ENCODE measurements around the gene B4GALT5. TPM values are rescaled to one million over a fixed set of nuclear protein-coding genes. Genes with fewer than 3 reads are reported as not detected.

Gene B4GALT5
- total RNA-seq, 1 experiment from 2014 or later: 77.0 TPM

DNA sequence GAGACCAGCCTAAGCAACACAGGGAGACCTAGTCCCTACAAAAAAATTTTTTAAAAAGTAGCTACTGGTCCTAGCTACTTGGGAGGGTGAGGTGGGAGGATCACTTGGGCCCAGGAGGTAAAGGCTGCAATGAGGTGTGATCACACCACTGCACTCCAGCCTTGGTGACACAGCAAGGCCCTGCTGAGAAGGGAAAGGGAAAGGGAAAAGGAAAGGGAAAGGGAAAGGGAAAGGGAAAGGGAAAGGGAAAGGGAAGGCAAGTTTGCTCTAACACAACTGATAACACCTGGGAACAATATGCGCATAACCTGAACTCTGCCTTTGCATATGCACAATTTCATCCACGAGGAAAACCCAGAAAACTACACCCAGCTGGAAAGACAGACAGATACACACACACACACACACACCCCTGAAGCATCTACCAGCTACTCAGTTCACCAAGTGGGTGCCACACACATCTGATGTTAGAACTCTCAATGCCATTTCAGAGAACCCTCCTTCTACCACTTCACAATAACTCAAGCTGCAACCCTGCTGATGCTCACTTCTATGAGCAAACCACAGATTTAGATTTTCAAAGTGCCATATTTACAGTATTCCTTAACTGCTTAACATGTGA, 19.1 kb downstream of the B4GALT5 start:
- Mint-ChIP-seq H3K36me3 (ENCODE audit: insufficient read depth in 1 of 3, low read depth in 3 of 3) (no peaks in the 10 kb centered on the region), H3K9me3 (no peaks in the 10 kb centered on the region), H3K4me1 (peaks cover 63 to 79% of the 10 kb centered on the region in 2 experiments), H3K27ac (peak overlapping the region; percentile 46 to 78 (median 53); a peak in 6 of 7 replicates), H3K4me3 (peak overlapping the region in 1 of 2 experiments; percentile 38; a peak in 1 of 5 replicates), H3K27me3 (ENCODE audit: low read depth) (no peaks in the 10 kb centered on the region)
- Histone ChIP-seq H3K4ac (ENCODE audit: low read depth, low read length) (no peak overlapping the region), H2AFZ (ENCODE audit: low read length) (no peak overlapping the region), H2BK5ac (ENCODE audit: insufficient read length, low read length) (no peak overlapping the region), H3K23me2 (ENCODE audit: insufficient read length, low read depth, low read length, poor library complexity, severe bottlenecking) (no peaks in the 10 kb centered on the region), H3K56ac (ENCODE audit: insufficient read length, low read depth, low read length) (no peak overlapping the region), H2BK120ac (ENCODE audit: low read depth, low read length, poor library complexity, severe bottlenecking) (no peak overlapping the region), H4K5ac (ENCODE audit: insufficient read length, low read depth, low read length) (no peak overlapping the region), H4K20me1 (ENCODE audit: control insufficient read depth, insufficient read depth, insufficient read length) (peaks cover 2% of the 10 kb centered on the region), H3K79me1 (ENCODE audit: insufficient read depth, low read depth, low read length, poor library complexity, severe bottlenecking) (peaks cover 5% of the 10 kb centered on the region), H3K27ac (ENCODE audit: insufficient read length, low read depth, low read length) (peak overlapping the region; percentile 41), H3K9ac (ENCODE audit: extremely low read depth, insufficient read length, low read length) (no peak overlapping the region), H4K91ac (ENCODE audit: insufficient read length, low read depth, low read length) (no peak overlapping the region), H3K18ac (ENCODE audit: insufficient read length, low read depth, low read length) (no peak overlapping the region), H3K4me2 (ENCODE audit: insufficient read depth, insufficient read length, low read length) (peak overlapping the region; percentile 49), H3K9me3 (ENCODE audit: control insufficient read depth, low read depth, low read length) (no peaks in the 10 kb centered on the region), H4K8ac (replicated peaks; ENCODE audit: insufficient read length, low read depth, low read length) (no peak overlapping the region), H2BK12ac (ENCODE audit: insufficient read length, low read depth, low read length) (no peak overlapping the region), H3K14ac (ENCODE audit: insufficient read depth, low read length) (peak overlapping the region; percentile 8), H3T11ph (ENCODE audit: low read length) (no peak overlapping the region), H3K4me1 (ENCODE audit: insufficient read depth, low read length) (peaks cover 21% of the 10 kb centered on the region), H2BK15ac (ENCODE audit: low read depth, low read length) (no peak overlapping the region), H3K23ac (ENCODE audit: insufficient read length, low read depth, low read length) (no peak overlapping the region), H3K27me3 (ENCODE audit: insufficient read depth, low read length) (no peaks in the 10 kb centered on the region), H2AK5ac (ENCODE audit: insufficient read length, low read length) (no peak overlapping the region), H2BK20ac (ENCODE audit: low read depth, low read length, poor library complexity, severe bottlenecking) (no peak overlapping the region), H3K79me2 (ENCODE audit: insufficient read depth, low read length) (peaks cover 73% of the 10 kb centered on the region)
- TF ChIP-seq, protein P1, sequence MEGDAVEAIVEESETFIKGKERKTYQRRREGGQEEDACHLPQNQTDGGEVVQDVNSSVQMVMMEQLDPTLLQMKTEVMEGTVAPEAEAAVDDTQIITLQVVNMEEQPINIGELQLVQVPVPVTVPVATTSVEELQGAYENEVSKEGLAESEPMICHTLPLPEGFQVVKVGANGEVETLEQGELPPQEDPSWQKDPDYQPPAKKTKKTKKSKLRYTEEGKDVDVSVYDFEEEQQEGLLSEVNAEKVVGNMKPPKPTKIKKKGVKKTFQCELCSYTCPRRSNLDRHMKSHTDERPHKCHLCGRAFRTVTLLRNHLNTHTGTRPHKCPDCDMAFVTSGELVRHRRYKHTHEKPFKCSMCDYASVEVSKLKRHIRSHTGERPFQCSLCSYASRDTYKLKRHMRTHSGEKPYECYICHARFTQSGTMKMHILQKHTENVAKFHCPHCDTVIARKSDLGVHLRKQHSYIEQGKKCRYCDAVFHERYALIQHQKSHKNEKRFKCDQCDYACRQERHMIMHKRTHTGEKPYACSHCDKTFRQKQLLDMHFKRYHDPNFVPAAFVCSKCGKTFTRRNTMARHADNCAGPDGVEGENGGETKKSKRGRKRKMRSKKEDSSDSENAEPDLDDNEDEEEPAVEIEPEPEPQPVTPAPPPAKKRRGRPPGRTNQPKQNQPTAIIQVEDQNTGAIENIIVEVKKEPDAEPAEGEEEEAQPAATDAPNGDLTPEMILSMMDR (conservative IDR thresholded peaks at IDR 0.05): no peak
- WGBS (ENCODE audit: extremely low coverage, insufficient read length, low lambda C conversion rate): no CpG with 5 or more reads among the region's 2 CpGs
- no peak for DNase-seq
